GM19452 (cell line): Measurements from ENCODE around the gene VWDE.

Experiments
- ATAC-seq: cut with Tn5 transposase; IDR thresholded peaks from one replicate; pipeline ENCODE4 v1.9.1; 2021; ENCODE audit not compliant: unreplicated experiment

Gene VWDE

GRCh38 chr7:12291870-12292269, 111.8 kb downstream of the VWDE start:
- ATAC-seq = no peak

GRCh38 chr7:12290761-12291160, 112.9 kb downstream of the VWDE start:
- no peak for ATAC-seq

- no peak for ATAC-seq
These were observed 113.7 kb downstream of the VWDE start for GRCh38 chr7:12289996-12290395.

DNA sequence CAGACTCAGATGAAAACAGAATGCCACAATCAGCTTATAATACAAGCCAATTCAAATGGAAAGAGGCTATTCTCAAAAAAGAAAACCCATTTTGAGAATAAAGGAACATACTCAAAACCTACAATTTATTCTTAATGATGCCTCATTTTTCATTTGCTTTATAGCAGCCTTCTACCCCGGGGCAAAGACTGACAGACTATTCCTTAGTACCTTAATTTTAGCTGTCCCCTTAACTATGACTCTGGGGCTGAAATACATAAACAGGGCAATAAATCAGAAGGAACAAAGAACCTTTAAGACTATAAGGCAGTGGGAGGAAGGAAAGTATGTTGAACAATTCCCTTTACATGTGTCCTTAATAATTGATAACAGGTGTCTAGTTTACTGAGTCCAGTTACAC, 115.8 kb downstream of the VWDE start:
- ATAC-seq = no peak

GRCh38 chr7:12281038-12281437, 122.6 kb downstream of the VWDE start:
- ATAC-seq = no peak
